ENCODE measurements around the gene GBA2.

- TF ChIP-seq, protein P1, sequence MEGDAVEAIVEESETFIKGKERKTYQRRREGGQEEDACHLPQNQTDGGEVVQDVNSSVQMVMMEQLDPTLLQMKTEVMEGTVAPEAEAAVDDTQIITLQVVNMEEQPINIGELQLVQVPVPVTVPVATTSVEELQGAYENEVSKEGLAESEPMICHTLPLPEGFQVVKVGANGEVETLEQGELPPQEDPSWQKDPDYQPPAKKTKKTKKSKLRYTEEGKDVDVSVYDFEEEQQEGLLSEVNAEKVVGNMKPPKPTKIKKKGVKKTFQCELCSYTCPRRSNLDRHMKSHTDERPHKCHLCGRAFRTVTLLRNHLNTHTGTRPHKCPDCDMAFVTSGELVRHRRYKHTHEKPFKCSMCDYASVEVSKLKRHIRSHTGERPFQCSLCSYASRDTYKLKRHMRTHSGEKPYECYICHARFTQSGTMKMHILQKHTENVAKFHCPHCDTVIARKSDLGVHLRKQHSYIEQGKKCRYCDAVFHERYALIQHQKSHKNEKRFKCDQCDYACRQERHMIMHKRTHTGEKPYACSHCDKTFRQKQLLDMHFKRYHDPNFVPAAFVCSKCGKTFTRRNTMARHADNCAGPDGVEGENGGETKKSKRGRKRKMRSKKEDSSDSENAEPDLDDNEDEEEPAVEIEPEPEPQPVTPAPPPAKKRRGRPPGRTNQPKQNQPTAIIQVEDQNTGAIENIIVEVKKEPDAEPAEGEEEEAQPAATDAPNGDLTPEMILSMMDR (IDR thresholded peaks at IDR 0.05; ENCODE audit: poor library complexity), result no peak
- no peak for TF ChIP-seq EZH2 (IDR thresholded peaks at IDR 0.05; ENCODE audit: borderline replicate concordance)
These were observed 14.2 kb upstream of the GBA2 start for GRCh38 chr9:35763181-35763580.
